GM10266 (cell line): ENCODE measurements around the gene IGIP.
"Not testable (repeated sequence)": the region's sequence is repeated elsewhere in the genome, so short reads cannot be mapped to it uniquely, and the experiment has no call there.

Source experiments
- DNase-seq: peaks from one replicate; pipeline ENCODE4 v3.0.0; 2012; ENCODE audit errors: extremely low spot score
- TF ChIP-seq, protein P1 (sequence below): IDR thresholded peaks from 2 replicates; pipeline ENCODE4 v1.5.1; 2012; ENCODE audit warnings: mild to moderate bottlenecking, low read depth; ENCODE audit not compliant: control insufficient read depth, insufficient read depth; ENCODE audit errors: missing control alignments

The IGIP gene

DNA sequence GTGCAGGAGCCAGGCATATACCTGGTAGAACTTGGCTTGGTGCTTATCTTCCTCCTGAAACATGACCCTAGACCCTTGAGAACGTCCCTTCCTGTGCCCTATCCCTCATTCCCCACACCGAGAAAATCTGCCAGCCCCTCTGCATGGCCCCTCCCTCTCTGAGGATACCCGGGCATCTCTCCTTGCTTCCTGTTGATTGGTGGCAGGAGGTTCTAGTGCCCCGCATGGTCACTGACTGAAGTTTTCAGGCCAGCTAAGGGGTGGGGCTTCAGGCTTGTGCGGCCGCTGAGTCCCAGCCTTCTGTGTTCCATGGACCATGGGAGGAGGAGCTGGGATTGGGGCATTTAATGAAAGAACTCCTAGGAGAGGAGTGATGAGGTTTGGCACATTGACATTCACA lies 22.8 kb downstream of the IGIP start:
- DNase-seq, result no peak
- TF ChIP-seq, protein P1, sequence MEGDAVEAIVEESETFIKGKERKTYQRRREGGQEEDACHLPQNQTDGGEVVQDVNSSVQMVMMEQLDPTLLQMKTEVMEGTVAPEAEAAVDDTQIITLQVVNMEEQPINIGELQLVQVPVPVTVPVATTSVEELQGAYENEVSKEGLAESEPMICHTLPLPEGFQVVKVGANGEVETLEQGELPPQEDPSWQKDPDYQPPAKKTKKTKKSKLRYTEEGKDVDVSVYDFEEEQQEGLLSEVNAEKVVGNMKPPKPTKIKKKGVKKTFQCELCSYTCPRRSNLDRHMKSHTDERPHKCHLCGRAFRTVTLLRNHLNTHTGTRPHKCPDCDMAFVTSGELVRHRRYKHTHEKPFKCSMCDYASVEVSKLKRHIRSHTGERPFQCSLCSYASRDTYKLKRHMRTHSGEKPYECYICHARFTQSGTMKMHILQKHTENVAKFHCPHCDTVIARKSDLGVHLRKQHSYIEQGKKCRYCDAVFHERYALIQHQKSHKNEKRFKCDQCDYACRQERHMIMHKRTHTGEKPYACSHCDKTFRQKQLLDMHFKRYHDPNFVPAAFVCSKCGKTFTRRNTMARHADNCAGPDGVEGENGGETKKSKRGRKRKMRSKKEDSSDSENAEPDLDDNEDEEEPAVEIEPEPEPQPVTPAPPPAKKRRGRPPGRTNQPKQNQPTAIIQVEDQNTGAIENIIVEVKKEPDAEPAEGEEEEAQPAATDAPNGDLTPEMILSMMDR, result no peak

DNA sequence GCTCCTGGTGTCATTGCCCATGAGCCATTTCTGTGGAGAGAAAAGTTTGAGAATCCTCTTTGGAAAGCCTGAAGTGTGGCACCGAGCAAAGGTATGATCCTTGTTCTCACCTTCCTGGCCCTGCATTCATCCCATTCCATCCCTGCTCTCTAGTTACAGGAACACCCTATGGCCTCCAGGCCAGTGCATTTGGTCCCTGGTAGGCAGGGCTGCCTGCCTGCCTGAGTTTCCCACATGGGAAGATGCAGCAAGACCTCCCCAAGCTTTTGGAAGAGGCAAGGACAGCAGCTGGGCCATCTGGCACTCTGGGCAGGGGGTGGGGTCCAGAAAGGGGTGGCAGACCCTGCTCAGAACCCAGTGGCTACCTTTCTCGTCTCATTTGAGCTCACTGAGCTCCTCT lies 24.5 kb downstream of the IGIP start:
- TF ChIP-seq, protein P1, result no peak
- DNase-seq, result no peak

DNA sequence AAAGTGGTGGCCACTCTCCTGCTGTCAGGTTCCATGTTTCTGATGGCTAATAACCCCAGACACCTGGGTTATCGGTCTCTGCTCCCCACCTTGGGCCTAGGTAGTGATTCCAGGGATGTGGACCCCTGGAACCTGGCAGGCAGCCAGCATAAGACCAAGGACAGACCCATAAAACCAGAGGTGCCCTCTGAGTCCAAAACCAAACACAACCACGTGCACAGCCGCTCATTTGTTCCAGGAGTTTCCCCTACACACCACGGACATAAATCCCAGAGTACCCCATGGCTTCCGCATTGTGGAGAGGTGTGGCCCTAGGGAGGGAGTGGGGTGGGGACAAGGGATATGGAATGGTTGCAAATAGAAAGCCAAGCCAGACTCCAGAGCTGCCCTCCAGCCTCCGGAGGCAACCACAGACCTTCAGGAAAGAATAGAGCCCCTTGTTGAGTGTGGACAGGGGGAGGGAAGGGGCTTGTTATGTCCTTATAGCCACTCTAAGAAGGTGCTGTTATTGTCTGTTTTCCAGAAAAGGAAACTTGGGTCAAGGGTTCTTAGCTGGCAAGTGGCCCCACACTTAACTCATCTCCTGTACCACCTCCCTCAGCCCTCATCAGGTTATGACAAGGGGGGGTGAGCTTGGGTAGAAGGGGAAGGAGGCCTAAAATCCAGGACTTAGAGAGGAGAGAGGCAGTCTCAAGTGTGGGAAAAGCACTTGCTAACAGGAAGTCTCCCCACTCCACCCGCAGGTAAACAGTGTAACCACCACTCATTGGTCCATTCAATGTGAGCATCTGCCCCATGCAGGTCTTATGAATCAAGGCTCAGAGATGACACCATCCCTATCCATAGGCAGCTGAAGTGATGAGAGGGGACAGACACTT lies 25.6 kb downstream of the IGIP start:
- no peak for DNase-seq
- TF ChIP-seq, protein P1, result no peak

DNA sequence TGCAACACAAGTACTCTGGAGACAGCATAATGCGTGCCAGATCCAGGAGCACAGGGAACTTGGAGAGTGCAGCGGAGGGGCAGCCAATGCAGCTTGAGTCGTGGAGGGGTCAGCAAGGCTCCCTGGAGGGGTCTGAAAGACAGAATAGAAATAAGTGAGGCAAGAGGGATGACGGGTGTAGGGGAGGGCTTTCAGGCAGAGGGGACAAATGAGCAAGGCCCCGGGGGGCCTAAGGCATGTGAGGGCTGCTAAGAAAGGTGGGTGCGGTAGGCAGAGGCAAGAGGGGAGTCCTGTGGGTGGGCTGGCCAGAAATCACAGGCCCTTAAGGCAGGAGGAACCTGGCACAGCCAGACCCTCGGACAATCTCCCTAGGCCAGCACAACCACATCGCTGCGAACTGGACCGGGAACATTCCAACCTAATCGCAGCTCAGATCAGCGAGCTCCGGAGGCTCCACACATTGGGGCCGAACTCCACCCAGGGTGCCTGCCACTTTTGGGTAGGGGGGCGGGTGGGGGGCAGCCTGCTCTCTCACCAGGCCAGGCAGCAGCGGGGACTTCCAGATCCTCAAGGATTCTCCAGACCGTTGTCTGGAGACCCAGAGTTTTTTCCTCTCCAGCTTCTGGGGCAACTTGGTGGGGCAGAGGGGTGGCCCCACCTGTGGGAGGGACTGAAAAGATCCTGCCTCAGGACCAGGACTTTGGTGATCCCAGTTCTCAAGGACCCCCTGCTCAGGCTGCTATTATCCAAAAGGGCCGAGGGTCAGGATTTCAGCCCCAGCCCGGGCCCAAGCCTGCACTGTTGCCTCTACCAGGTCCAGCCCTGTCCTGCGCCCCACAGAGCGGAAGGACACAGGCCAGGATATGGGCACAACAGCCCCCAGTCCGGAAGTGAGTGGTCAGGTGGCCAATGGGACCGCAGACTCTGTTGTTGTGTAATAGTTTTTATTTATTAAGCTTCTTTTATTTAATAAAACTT lies 26.6 kb downstream of the IGIP start:
- no peak for DNase-seq
- TF ChIP-seq, protein P1, result no peak

DNA sequence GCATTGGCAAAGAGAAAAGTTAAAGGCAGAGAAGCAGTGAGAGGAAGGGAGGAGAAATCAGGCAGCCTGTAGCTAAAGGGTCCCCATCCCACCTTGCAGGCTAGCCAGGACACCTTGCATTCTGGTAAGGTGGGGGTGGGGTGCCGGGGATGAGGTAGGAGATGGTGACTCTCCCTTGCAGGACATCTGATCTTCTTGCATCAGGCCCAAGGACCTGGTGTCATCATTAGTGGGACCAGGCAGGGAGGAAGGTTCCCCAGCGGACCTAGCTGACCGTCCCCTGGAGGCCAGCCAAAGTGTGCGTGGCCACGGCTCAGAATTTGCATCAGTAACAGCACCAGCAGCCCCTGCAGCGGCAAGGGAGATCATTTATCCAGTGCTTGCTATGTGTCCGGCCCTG lies 27.5 kb downstream of the IGIP start:
- TF ChIP-seq, protein P1, result no peak
- no peak for DNase-seq

DNA sequence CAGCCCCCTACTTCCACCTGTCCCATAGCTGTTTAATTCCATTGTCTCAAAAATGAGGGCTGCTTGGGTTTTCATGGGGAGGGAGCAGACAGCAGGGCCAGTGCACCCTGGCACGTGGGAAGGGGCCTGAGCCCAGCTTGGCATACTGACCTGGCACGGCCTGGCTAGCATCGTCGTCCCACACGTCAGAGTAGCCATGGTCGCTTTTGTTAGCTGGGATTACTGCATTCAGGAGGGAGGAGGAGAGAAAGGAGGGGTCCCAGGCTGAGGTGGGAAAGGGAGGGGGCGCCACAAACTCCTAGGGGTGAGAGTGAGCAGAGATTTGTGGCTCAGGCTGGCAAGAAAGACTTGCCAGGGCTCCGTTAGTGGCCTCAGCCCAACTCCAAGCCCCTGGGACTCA lies 28.2 kb downstream of the IGIP start:
- no peak for DNase-seq
- TF ChIP-seq, protein P1, result no peak

DNA sequence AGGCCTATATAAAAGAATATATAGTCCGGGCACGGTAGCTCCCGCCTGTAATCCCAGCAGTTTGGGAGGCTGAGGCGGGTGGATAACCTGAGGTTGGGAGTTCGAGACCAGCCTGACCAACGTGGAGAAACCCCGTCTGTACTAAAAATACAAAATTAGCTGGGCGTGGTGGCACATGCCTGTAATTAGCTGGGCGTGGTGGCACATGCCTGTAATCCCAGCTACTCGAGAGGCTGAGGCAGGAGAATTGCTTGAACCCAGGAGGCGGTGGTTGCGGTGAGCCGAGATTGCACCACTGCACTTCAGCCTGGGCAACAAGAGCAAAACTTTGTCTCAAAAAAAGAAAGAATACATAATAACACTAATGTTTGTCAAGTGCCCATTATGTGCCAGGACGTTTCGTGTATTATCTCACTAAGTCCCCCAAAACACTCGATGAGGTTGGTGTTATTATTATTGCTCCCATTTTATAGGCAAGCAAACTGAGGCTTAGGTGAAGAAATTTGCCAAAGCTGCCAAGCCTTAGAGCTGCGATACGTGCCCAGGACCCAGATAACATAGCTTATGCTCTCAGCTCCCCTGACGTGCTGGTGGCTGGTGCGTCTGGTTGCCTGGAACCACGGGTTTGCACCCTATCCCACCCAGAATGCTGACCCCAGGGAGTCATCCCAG lies 29.1 kb downstream of the IGIP start:
- not testable (repeated sequence) for DNase-seq
